ENCODE data around the gene MPC1.
"Not testable (repeated sequence)": the region's sequence is repeated elsewhere in the genome, so short reads cannot be mapped to it uniquely, and the experiment has no call there.

Gene MPC1

DNA sequence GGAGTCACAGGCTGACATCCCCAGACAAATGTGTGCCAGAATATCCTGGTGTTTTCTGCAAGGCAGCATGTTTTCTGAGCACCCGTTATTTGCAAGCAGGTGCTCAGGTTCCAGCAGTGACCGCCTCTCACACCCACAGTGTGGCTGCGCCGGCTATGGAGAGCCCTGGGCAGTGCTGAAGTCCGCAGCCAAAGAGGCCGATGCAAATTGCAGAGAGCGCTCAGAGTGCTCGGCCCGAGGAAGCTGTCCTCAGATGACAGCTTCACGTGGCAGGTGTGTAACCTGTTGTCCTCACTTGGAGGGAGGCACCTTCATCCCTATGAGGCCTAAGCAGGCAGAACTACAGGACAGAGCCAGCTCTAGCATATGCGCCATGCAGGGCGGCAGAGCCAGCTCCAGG, 23.5 kb upstream of the MPC1 start:
- DNase-seq (ENCODE audit: low read depth in 2 of 2), result no peak

DNA sequence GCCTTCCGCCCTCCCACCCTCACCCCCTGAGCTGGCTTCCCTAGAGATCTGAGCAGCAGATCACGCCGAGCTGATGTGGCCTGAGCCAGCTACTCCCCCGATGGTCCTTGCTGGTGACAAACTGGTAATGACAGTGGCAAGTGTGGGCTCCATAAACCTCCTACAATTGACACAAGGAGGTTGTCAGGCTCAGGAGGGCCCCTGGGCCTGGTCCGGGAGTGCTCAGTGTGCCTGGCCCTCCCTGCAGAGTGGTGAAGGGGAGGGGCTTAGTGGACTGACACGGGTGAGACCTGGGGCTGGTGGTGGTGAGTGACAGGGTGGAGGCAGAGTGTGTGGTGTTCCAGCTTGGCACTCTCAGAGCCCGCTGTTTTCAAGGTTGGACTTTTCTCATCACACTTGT, 22.6 kb upstream of the MPC1 start:
- DNase-seq (ENCODE audit: low read depth in 2 of 2), result no peak

DNA sequence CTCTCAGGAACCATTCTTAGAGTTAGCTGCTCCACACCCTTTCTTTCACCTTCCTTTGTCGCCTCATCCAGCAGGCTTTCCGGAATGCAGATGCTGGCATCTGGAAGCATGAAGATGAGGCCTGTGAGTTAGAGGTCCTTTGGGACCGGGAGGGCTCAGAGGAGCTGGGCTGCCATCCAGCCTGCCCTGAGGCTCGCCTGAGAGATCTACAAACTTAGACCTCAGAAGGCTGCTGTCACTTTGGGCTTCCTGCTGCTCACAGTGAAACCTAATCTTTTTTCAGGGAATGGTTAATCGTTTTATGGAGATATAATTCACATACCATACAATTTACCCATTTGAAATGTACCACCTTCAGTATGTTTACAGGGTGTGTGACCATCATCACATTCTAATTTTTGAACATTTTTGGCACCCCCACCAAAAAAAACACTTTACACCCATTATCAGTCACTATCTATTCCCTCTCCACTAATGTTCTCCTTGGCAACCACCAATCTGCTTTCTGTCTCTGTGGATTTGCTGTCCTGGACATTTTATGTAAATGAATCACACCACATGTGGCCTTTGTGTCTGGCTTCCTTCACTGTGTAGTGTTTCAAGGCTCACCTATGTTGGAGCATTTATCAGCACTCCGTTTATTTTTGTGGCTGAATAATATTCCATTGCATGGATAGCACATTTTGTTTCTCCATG, 20.0 kb upstream of the MPC1 start:
- DNase-seq (ENCODE audit: low read depth in 2 of 2), result no peak

DNA sequence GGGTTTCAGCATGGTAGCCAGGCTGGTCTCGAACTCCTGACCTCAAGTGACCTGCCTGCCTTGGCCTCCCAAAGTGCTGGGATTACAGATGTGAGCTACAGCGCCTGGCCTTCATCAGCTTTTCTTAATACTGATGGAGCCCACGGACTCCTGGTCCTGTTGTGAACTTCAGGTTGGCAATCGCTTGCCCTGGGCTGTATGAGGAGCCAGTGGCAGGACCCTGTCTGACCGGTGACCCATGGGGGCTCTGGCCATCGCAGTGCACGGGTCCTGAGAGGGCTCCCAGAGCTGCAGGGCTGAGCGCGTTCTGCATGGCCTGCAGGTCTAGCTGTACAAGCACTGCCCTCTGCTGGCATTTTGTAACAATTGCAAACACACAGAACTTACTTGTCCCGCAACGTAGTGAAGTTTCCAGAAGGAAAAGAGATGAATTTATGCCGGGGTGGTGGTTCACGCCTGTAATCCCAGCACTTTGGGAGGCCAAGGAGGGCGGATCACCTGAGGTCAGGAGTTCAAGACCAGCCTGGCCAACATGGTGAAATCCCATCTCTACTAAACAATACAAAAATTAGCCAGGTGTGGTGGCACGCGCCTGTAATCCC, 18.0 kb upstream of the MPC1 start:
- peak in 1 of 2 donors; percentile 29 for DNase-seq (ENCODE audit: low read depth in 2 of 2)

DNA sequence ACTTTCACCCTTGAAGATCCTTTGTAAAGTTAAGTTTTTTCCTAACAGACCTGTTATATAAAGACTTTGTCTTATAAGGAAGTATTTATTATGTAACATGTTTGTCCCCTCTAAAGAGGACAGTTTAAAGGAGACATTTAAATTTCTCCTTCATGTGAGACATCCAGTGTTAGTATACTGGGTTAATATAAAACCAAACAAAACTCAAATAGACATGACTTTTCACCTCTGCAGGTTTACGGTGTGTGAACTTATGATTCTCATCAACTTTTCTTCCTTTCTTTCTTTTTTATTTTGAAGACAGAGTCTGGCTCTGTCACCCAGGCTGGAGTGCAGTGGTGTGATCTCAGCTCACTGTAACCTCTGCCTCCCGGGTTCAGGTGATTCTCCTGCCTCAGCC, 17.4 kb upstream of the MPC1 start:
- DNase-seq (ENCODE audit: low read depth in 2 of 2), result no peak

DNA sequence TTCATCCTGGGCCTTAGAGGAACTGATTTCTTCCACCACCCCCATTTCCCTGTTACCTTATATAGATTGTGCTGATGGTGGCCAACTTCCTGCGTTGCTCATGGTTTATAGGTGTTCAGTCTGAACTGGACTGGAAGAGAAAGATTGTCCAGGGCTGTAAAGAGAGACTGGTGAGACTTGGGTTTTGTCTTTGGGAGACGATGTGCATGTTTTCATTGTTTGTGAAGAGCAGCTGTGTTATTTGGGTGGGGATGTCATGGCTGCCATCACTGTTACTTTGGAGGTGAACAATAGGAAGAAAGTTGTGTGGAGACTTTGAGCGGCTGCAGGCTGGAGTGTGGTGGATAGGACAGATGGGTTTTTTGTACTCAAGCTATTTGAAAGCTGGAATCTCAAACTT, 15.6 kb upstream of the MPC1 start:
- DNase-seq (ENCODE audit: low read depth in 2 of 2), result no peak

DNA sequence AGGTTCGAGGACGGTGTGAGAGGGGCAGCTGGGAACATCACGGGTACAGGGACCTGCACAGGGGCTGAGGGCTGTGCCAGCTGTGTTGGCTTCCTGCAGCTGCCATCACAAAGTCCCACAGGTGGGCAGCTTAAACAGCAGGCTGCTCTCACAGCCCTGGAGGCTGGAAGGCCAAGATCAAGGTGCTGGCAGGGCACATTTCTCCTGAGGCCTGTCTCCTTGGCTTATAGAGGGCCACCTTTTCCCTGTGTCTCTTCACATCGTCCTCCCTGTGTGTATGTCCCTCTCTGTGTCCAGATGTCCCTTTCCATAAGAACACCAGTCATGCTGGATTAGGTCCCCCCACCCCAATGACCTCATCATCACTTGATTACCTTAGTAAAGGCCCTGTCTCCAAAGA, 15.1 kb upstream of the MPC1 start:
- DNase-seq (ENCODE audit: low read depth in 2 of 2), result no peak

DNA sequence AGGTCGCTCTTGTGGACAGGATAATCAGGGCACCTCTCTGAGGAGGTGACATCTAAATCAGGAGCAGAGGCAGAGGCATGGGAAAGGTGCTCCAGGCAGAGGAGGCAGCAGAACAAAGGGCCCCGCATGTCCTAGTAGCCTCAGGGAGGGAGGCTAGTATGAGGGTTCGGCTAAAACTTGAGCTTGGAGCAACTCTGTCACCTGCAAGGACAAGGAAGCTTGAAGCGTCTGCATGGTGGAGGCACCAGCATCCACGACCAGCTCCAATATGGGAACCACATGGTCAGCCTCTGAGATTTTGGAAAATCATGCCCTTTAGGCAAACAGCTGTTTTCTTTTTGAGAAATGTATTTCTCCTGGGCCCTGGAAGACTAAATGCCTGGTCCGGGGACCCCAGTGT, 13.0 kb upstream of the MPC1 start:
- no peak for DNase-seq (ENCODE audit: low read depth in 2 of 2)

DNA sequence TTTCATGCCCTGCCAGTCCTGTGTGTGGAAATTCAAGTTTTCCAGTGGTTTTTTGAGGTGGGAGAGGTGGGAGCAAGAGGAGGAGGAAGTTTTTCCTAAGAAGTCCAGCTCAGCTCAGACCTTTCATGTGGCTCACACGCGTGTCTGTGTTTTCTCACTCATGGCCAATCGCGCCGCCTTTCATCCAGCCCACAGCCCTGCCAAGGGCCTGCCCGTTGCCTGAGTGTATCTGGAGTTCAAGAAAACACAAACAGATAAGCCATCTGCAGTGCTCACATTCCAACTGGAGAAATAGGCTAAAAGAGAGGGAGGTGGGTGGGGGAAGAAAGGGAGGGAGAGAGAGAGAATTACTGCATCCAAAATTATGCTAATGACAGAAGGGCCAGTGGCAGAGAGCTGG, 12.6 kb upstream of the MPC1 start:
- no peak for DNase-seq (ENCODE audit: low read depth in 2 of 2)

DNA sequence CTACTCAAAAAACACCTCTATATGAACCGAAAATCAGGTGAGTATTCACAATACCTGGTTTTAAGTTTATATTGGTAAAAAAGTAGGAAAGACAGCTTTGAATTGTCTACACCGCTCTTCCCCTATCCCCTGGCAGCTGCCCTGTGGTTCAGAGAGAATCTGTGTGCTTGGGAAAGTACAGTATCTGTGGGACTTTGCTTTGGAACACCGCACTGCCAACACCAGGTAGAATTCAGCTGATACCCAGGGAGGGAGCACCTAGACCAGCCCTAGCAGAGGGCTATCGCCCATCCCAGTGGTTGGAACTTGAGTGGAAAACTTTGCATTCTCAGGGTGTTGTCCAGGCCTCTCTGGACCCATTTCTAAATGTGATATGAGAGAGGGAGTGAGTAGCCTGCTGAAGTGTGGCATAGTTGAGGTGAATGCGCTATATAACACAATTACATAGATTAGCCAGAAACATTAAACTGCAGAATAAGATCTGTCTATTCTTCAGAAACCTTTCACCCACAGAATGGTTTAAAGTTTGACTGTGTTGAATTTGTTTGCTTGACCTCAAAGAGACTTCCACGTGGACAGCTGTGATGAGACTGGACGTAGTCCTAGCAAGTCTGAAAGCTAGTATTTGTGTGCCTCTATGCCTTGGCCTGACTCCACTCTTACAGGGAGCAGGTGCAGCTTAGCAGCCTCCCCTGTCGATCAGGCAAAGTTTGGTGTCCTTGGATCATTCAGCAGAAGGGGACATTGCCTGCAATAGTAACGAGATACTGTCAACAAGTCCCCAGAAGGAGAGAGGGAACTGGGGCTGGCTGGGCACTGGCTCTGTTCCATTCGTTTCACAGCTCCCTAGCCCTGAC, 11.5 kb upstream of the MPC1 start:
- DNase-seq (ENCODE audit: low read depth in 2 of 2), result no peak

- DNase-seq (ENCODE audit: low read depth in 2 of 2), result no peak
Measured at GRCh38 chr6:166393535-166393823, 10.7 kb upstream of the MPC1 start.

- DNase-seq (ENCODE audit: low read depth in 2 of 2), result not testable (repeated sequence)
Measured at GRCh38 chr6:166392755-166393534, 10.2 kb upstream of the MPC1 start.

GRCh38 chr6:166389119-166389518, 6.4 kb upstream of the MPC1 start:
- no peak for DNase-seq (ENCODE audit: low read depth in 2 of 2)

- no peak for DNase-seq (ENCODE audit: low read depth in 2 of 2)
Measured at GRCh38 chr6:166388290-166389004, 5.7 kb upstream of the MPC1 start.

GRCh38 chr6:166387642-166388289, 5.0 kb upstream of the MPC1 start:
- DNase-seq (ENCODE audit: low read depth in 2 of 2), result no peak

GRCh38 chr6:166387098-166387497, 4.4 kb upstream of the MPC1 start:
- DNase-seq (ENCODE audit: low read depth in 2 of 2), result not testable (repeated sequence)

- no peak for DNase-seq (ENCODE audit: low read depth in 2 of 2)
Measured at GRCh38 chr6:166386111-166386510, 3.4 kb upstream of the MPC1 start.

- DNase-seq (ENCODE audit: low read depth in 2 of 2), result not testable (repeated sequence)
Measured at GRCh38 chr6:166383802-166384363, 1.1 kb upstream of the MPC1 start.

GRCh38 chr6:166382500-166382932, 224 bp downstream of the MPC1 start:
- DNase-seq (ENCODE audit: low read depth in 2 of 2), result no peak

- peak; percentile 45 to 48 for DNase-seq (ENCODE audit: low read depth in 2 of 2)
Measured at GRCh38 chr6:166381733-166382499, 824 bp downstream of the MPC1 start.

Measured in stimulated activated CD8-positive, alpha-beta memory T cell treated with anti-CD3 and anti-CD28 coated beads, Interleukin-7, amount 100 ng/mL, for 1 hour (primary cell).